Keratinocyte (primary cell): ENCODE data around the gene KCNK7. TPM values are rescaled to one million over a fixed set of nuclear protein-coding genes. Genes with fewer than 3 reads are reported as not detected.

Experiments used
- DNase-seq: peaks from one replicate; pipeline ENCODE4 v3.0.0-alpha.2; 2011; ENCODE audit warnings: low read depth, missing footprints, low spot score
- FAIRE-seq: peaks from 2 replicates; lab custom pipeline; 2011; peaks lifted over from hg19 to GRCh38; lab: Jason Lieb, UNC
- H2AFZ ChIP-seq: 2 replicates; pipeline ENCODE4 v1.6.0; 2012; ENCODE audit warnings: low read length, control low read depth, inconsistent platforms; ENCODE audit not compliant: control insufficient read depth
- H3K27ac ChIP-seq: 2 replicates; pipeline ENCODE4 v1.5.1; 2011; ENCODE audit warnings: low read length; ENCODE audit not compliant: control insufficient read depth, insufficient read depth
- H3K27me3 ChIP-seq: 3 replicates; pipeline ENCODE4 v1.6.0; 2011; ENCODE audit warnings: low read length; ENCODE audit not compliant: control insufficient read depth, insufficient read depth; ENCODE audit errors: extremely low read depth
- H3K36me3 ChIP-seq, 2 experiments: 2 replicates in 1 of 2; 3 replicates in 1 of 2; pipeline ENCODE4 v1.5.1; 2011; ENCODE audit warnings: low read length in 2 of 2, mild to moderate bottlenecking in 1 of 2; ENCODE audit not compliant: control insufficient read depth in 2 of 2, insufficient read depth in 2 of 2; ENCODE audit errors: extremely low read depth in 1 of 2
- H3K4me1 ChIP-seq: 3 replicates; pipeline ENCODE4 v1.5.1; 2011; ENCODE audit warnings: low read length; ENCODE audit not compliant: control insufficient read depth, insufficient read depth; ENCODE audit errors: extremely low read depth
- H3K4me2 ChIP-seq: 3 replicates; pipeline ENCODE4 v1.6.0; 2011; ENCODE audit warnings: low read depth, low read length; ENCODE audit not compliant: control insufficient read depth, insufficient read depth; ENCODE audit errors: extremely low read depth
- H3K4me3 ChIP-seq, 3 experiments: fragments of 200-600 bp in 1 of 3; sonication (generic) in 1 of 3; 2 replicates in 2 of 3; 3 replicates in 1 of 3; pipeline ENCODE4 v1.5.1; 2011 to 2016; ENCODE audit warnings: low read length in 3 of 3, mild to moderate bottlenecking in 3 of 3, control low read depth in 2 of 3, inconsistent platforms in 1 of 3, low read depth in 1 of 3, mixed read lengths in 1 of 3, mixed run types in 1 of 3, moderate library complexity in 1 of 3; ENCODE audit not compliant: control insufficient read depth in 2 of 3, insufficient read depth in 2 of 3; ENCODE audit errors: extremely low read depth in 1 of 3
- H3K79me2 ChIP-seq: 2 replicates; pipeline ENCODE4 v1.6.0; 2012; ENCODE audit warnings: low read length; ENCODE audit not compliant: control insufficient read depth, insufficient read depth
- H3K9ac ChIP-seq: 3 replicates; pipeline ENCODE4 v1.6.0; 2011; ENCODE audit warnings: low read length; ENCODE audit not compliant: control insufficient read depth, insufficient read depth; ENCODE audit errors: extremely low read depth
- H3K9me1 ChIP-seq: 3 replicates; pipeline ENCODE4 v1.6.0; 2011; ENCODE audit warnings: low read length; ENCODE audit not compliant: control insufficient read depth, insufficient read depth; ENCODE audit errors: extremely low read depth
- H3K9me3 ChIP-seq: 2 replicates; pipeline ENCODE4 v1.5.1; 2012; ENCODE audit warnings: low read depth, low read length; ENCODE audit not compliant: control insufficient read depth
- H4K20me1 ChIP-seq: 3 replicates; pipeline ENCODE4 v1.6.0; 2011; ENCODE audit warnings: low read length; ENCODE audit not compliant: control insufficient read depth, insufficient read depth; ENCODE audit errors: extremely low read depth
- CTCF ChIP-seq, 3 experiments: IDR thresholded peaks in 1 of 3; conservative IDR thresholded peaks in 1 of 3; optimal IDR thresholded peaks in 1 of 3; 2 replicates in 2 of 3; 3 replicates in 1 of 3; pipeline versions ENCODE3 to v1.5.1; 2011; ENCODE audit warnings: low read length in 3 of 3, mild to moderate bottlenecking in 3 of 3, moderate library complexity in 2 of 3, control low read depth in 1 of 3, inconsistent platforms in 1 of 3; ENCODE audit not compliant: insufficient read depth in 2 of 3; ENCODE audit errors: extremely low read depth in 1 of 3
- EZH2 ChIP-seq: IDR thresholded peaks from one replicate; pipeline ENCODE4 v1.6.1; 2012; ENCODE audit warnings: inconsistent platforms, mild to moderate bottlenecking, low read length, moderate library complexity
- dilution Hi-C: fragments of 300-500 bp; cut with MboI; formaldehyde crosslinking; loops from one replicate; pipeline ENCODE4 v1.7.0; 2020; ENCODE audit warnings: low sequenced_read_pairs; ENCODE audit not compliant: extremely low pct_ligation_motif_present
- polyA plus RNA-seq, 5 experiments: library from polyadenylated mRNA; depleted of rRNA in 3 of 5; stranded (reverse) in 3 of 5; stranded (forward) in 1 of 5; unstranded in 1 of 5; fragments of >200 nt; gene quantifications; 1 replicate in 1 of 5; 2 replicates in 3 of 5; 3 replicates in 1 of 5; pipeline versions ENCODE4 v1.2.1 to v1.2.3, GENCODE V29; 2011 to 2012; ENCODE audit warnings: missing spikeins in 2 of 5, low read depth in 1 of 5, low replicate concordance in 1 of 5

KCNK7 gene
- polyA plus RNA-seq, 1 donor (not counting 4 experiments of a cell fraction or from before 2014, with no cell fraction given), result 0.46 TPM

GRCh38 chr11:65549096-65549495 lies 46.5 kb downstream of the KCNK7 start:
- H3K9ac ChIP-seq, result no peak overlapping the region
- H3K4me1 ChIP-seq, result peaks cover 3% of the 10 kb centered on the region
- no peaks in the 10 kb centered on the region for H4K20me1 ChIP-seq
- FAIRE-seq (no peak), DNase-seq (no peak)
- no peak overlapping the region for H3K27ac ChIP-seq
- no peak overlapping the region for H3K4me2 ChIP-seq
- no peaks in the 10 kb centered on the region for H3K9me3 ChIP-seq
- no peak overlapping the region for H3K4me3 ChIP-seq
- no peaks in the 10 kb centered on the region for H3K79me2 ChIP-seq
- no peak overlapping the region for H2AFZ ChIP-seq
- H3K36me3 ChIP-seq, result no peaks in the 10 kb centered on the region
- no peaks in the 10 kb centered on the region for H3K27me3 ChIP-seq
- dilution Hi-C loops, result no loop called here
- H3K9me1 ChIP-seq, result no peaks in the 10 kb centered on the region
- no peak for TF ChIP-seq EZH2
- no peak for TF ChIP-seq CTCF (optimal IDR thresholded peaks at IDR 0.05 in 1 of 3, IDR thresholded peaks at IDR 0.05 in 1 of 3, conservative IDR thresholded peaks at IDR 0.05 in 1 of 3; ENCODE audit: extremely low read depth in 1 of 3, insufficient read depth in 2 of 3, low read length in 3 of 3)

DNA sequence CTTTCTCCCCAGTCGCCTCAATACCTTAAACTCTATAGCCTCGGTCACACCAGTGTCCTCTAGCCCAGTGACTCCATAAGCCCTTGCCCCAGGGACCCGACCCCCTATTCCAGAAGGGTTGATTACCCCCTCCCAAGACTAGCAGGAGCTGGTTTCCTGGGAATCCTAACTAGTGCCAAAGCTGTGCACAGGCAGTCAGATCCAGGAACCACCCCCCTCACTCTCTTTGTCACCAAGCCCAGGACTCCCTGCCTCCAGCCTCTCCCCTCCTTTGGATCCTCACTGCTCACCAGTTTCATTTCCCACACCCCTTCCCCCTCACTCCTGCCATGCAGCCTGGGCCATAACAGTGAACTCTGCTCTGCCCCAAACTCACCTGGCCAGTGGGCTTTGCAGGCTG lies 47.2 kb downstream of the KCNK7 start:
- Histone ChIP-seq H2AFZ (no peak overlapping the region), H3K4me1 (peaks cover 3% of the 10 kb centered on the region), H3K9me3 (no peaks in the 10 kb centered on the region), H3K27ac (no peak overlapping the region), H4K20me1 (no peaks in the 10 kb centered on the region), H3K36me3 (no peaks in the 10 kb centered on the region), H3K9ac (no peak overlapping the region), H3K27me3 (no peaks in the 10 kb centered on the region), H3K4me2 (no peak overlapping the region), H3K79me2 (no peaks in the 10 kb centered on the region), H3K4me3 (no peak overlapping the region), H3K9me1 (no peaks in the 10 kb centered on the region)
- dilution Hi-C loops, result no loop called here
- DNase-seq (no peak), FAIRE-seq (no peak)
- TF ChIP-seq CTCF (optimal IDR thresholded peaks at IDR 0.05 in 1 of 3, IDR thresholded peaks at IDR 0.05 in 1 of 3, conservative IDR thresholded peaks at IDR 0.05 in 1 of 3; ENCODE audit: extremely low read depth in 1 of 3, insufficient read depth in 2 of 3, low read length in 3 of 3) (no peak), EZH2 (no peak)
